ENCODE results near the gene ARHGAP27.

DNA sequence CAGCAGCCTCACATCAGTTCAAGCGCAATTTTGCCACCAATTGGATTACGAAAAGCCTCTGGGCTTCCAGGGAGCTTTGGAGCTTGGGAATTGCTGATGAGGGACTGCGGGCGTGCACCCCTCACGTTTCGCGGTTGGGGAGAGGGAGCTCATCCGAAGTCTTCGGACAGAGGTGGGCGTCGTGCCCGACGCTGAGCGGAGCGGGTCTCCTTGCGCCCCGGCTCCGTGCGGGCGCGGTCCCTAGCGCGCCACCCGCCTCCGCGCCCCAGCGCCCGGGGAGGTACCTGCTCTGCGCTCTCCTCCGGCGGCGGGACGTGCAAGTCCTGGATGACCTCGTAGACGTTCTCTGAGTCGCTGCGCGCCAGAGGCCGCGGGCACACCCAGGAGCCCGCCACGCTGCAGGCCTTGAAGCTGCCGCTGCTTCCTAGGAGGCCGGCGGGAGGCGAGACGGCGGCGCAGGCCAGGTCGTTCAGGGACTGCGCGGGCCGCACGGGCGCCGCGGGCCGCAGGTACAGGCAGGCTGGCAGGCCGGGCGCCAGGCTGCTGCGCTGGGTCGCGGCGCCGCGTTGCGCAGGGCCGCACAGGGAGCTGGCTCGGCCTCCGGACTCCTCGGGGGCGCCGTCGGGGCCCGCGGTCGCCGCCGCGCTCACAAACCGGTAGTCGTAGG, 3.2 kb downstream of the ARHGAP27 start:
- TF ChIP-seq, protein P1, sequence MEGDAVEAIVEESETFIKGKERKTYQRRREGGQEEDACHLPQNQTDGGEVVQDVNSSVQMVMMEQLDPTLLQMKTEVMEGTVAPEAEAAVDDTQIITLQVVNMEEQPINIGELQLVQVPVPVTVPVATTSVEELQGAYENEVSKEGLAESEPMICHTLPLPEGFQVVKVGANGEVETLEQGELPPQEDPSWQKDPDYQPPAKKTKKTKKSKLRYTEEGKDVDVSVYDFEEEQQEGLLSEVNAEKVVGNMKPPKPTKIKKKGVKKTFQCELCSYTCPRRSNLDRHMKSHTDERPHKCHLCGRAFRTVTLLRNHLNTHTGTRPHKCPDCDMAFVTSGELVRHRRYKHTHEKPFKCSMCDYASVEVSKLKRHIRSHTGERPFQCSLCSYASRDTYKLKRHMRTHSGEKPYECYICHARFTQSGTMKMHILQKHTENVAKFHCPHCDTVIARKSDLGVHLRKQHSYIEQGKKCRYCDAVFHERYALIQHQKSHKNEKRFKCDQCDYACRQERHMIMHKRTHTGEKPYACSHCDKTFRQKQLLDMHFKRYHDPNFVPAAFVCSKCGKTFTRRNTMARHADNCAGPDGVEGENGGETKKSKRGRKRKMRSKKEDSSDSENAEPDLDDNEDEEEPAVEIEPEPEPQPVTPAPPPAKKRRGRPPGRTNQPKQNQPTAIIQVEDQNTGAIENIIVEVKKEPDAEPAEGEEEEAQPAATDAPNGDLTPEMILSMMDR (IDR thresholded peaks at IDR 0.05): no peak
- TF ChIP-seq EP300 (IDR thresholded peaks at IDR 0.05) (no peak), POLR2AphosphoS5 (IDR thresholded peaks at IDR 0.05) (no peak)

Measured in stomach (tissue), 4 donors.